ACC112 (cell line): ENCODE results near the gene SBK2.
"Not testable (repeated sequence)": the region's sequence is repeated elsewhere in the genome, so short reads cannot be mapped to it uniquely, and the experiment has no call there.

Source experiments
- H2AFZ ChIP-seq: fragments of 200-600 bp; sonication (generic); one replicate; pipeline ENCODE4 v1.6.0; 2017; ENCODE audit warnings: antibody characterized with exemption, low read length; ENCODE audit not compliant: unreplicated experiment
- H3K27ac ChIP-seq: fragments of 200-600 bp; sonication (generic); 2 replicates; pipeline ENCODE4 v1.5.1; 2014; ENCODE audit warnings: low read depth, mild to moderate bottlenecking, antibody characterized with exemption, low read length, moderate library complexity
- H3K27me3 ChIP-seq: fragments of 200-600 bp; sonication (generic); 2 replicates; pipeline ENCODE4 v1.6.1; 2014; ENCODE audit warnings: mild to moderate bottlenecking, antibody characterized with exemption, low read length, moderate library complexity, mixed read lengths; ENCODE audit not compliant: insufficient read depth
- H3K36me3 ChIP-seq: fragments of 200-600 bp; sonication (generic); 2 replicates; pipeline ENCODE4 v1.6.1; 2016; ENCODE audit warnings: mild to moderate bottlenecking, antibody characterized with exemption, low read length, moderate library complexity, mixed read lengths; ENCODE audit not compliant: insufficient read depth
- H3K4me1 ChIP-seq: fragments of 200-600 bp; sonication (generic); one replicate; pipeline ENCODE4 v1.6.1; 2016; ENCODE audit warnings: low read length, mixed read lengths; ENCODE audit not compliant: insufficient read depth, unreplicated experiment, control insufficient read depth
- H3K4me3 ChIP-seq: fragments of 200-600 bp; sonication (generic); 2 replicates; pipeline ENCODE4 v1.5.1; 2014; ENCODE audit warnings: mild to moderate bottlenecking, low read depth, low read length
- H3K79me2 ChIP-seq: fragments of 200-600 bp; sonication (generic); one replicate; pipeline ENCODE4 v1.6.0; 2016; ENCODE audit warnings: low read length; ENCODE audit not compliant: control insufficient read depth, unreplicated experiment, insufficient read depth

SBK2 gene

GRCh38 chr19:55536951-55537740 is at the start of gene SBK2:
Gene SBK2 (minus strand): TSS chr19:55537133. CDS start chr19:55536294, 839 bp downstream.
- Histone ChIP-seq H3K4me3 (no peak within 1 kb of the TSS), H2AFZ (no peak within 1 kb of the TSS), H3K27ac (no peak within 1 kb of the TSS), H3K4me1 (no peaks in the 10 kb centered on the region), H3K27me3 (no peaks in the 10 kb centered on the region), H3K79me2 (no peaks in the 10 kb centered on the region), H3K36me3 (no peaks in the 10 kb centered on the region)

GRCh38 chr19:55585658-55586339 is 48.9 kb upstream of the SBK2 start:
- peak overlapping the region; percentile 36 for H3K4me3 ChIP-seq

GRCh38 chr19:55584871-55585270 is 47.9 kb upstream of the SBK2 start:
- Histone ChIP-seq H3K27me3 (no peaks in the 10 kb centered on the region; the same call in 1 of the 2 replicates), H3K4me1 (peaks cover 8% of the 10 kb centered on the region), H3K27ac (no peak overlapping the region), H2AFZ (no peak overlapping the region), H3K79me2 (peaks cover 7% of the 10 kb centered on the region), H3K36me3 (no peaks in the 10 kb centered on the region), H3K4me3 (no peak overlapping the region)

More at GRCh38 chr19:55585658-55586339, 48.9 kb upstream of the SBK2 start:
- H3K4me1 ChIP-seq = peaks cover 8% of the 10 kb centered on the region
- H3K27me3 ChIP-seq = no peaks in the 10 kb centered on the region; the same call in 1 of the 2 replicates
- no peaks in the 10 kb centered on the region for H3K36me3 ChIP-seq
- peak overlapping the region; percentile 43 for H2AFZ ChIP-seq
- no peak overlapping the region for H3K27ac ChIP-seq
- H3K79me2 ChIP-seq = no peaks in the 10 kb centered on the region

- not testable (repeated sequence) for H3K36me3 ChIP-seq, H3K27ac ChIP-seq, H3K27me3 ChIP-seq, H3K4me3 ChIP-seq, H3K4me1 ChIP-seq, H2AFZ ChIP-seq
- peaks cover 13% of the 10 kb centered on the region for H3K79me2 ChIP-seq
Observed at GRCh38 chr19:55583897-55584296, 47.0 kb upstream of the SBK2 start.

GRCh38 chr19:55582284-55582683 is 45.4 kb upstream of the SBK2 start:
- H3K4me3 ChIP-seq, H2AFZ ChIP-seq, H3K4me1 ChIP-seq: not testable (repeated sequence)

GRCh38 chr19:55581823-55582223 is 44.9 kb upstream of the SBK2 start:
- H3K27me3 ChIP-seq = no peaks in the 10 kb centered on the region; the same call in 1 of the 2 replicates
- no peak overlapping the region for H3K4me3 ChIP-seq
- peaks cover 8% of the 10 kb centered on the region for H3K4me1 ChIP-seq
- no peak overlapping the region for H2AFZ ChIP-seq
- H3K36me3 ChIP-seq = no peaks in the 10 kb centered on the region
- H3K27ac ChIP-seq = no peak overlapping the region
- peaks cover 13% of the 10 kb centered on the region for H3K79me2 ChIP-seq

More at GRCh38 chr19:55582284-55582683, 45.4 kb upstream of the SBK2 start:
- H3K27ac ChIP-seq, H3K36me3 ChIP-seq, H3K27me3 ChIP-seq: not testable (repeated sequence)
- H3K79me2 ChIP-seq = peaks cover 13% of the 10 kb centered on the region

GRCh38 chr19:55581145-55581822 is 44.4 kb upstream of the SBK2 start:
- no peaks in the 10 kb centered on the region; the same call in 1 of the 2 replicates for H3K27me3 ChIP-seq
- H3K27ac ChIP-seq = no peak overlapping the region
- peak overlapping the region; percentile 82 for H2AFZ ChIP-seq
- peaks cover 13% of the 10 kb centered on the region for H3K79me2 ChIP-seq
- peak overlapping the region; percentile 91 for H3K4me3 ChIP-seq
- no peaks in the 10 kb centered on the region for H3K36me3 ChIP-seq
- H3K4me1 ChIP-seq = peaks cover 8% of the 10 kb centered on the region

GRCh38 chr19:55580628-55581144 is 43.8 kb upstream of the SBK2 start, which contains the start of gene ZNF579:
Gene ZNF579 (minus strand): TSS chr19:55580848. CDS start chr19:55579639, 1,209 bp downstream.
- Histone ChIP-seq H3K4me3 (peak within 1 kb of the TSS; percentile 91), H3K4me1 (peaks cover 3% of the 10 kb centered on the region), H3K27ac (peak within 1 kb of the TSS; percentile 40), H3K27me3 (no peaks in the 10 kb centered on the region; the same call in 1 of the 2 replicates), H3K36me3 (no peaks in the 10 kb centered on the region), H2AFZ (peak within 1 kb of the TSS; percentile 82), H3K79me2 (peaks cover 13% of the 10 kb centered on the region)

GRCh38 chr19:55579766-55580621 is 43.1 kb upstream of the SBK2 start:
- Histone ChIP-seq H3K4me3 (peak overlapping the region; percentile 91), H3K4me1 (no peaks in the 10 kb centered on the region), H3K27me3 (no peaks in the 10 kb centered on the region), H3K27ac (peak overlapping the region; percentile 40), H2AFZ (no peak overlapping the region), H3K79me2 (peaks cover 13% of the 10 kb centered on the region), H3K36me3 (no peaks in the 10 kb centered on the region)
